Activated naive CD4-positive, alpha-beta T cell treated with anti-CD3 and anti-CD28 coated beads, Interleukin-2, amount 10 ng/mL, durations not matched to agents 7 days and 5 days (primary cell): ENCODE data around the gene SERPINA1.

Source experiments
- CTCF ChIA-PET: fragments of 350-600 bp; sonication (Branson Sonifier 250); formaldehyde crosslinking; loops from one replicate; lab custom pipeline; 2021; ENCODE audit warnings: antibody characterized with exemption; lab: Charles Lee
- DNase-seq: peaks from one replicate; pipeline ENCODE4 v3.0.0-alpha.2; 2020
- H3K27ac Mint-ChIP-seq: one replicate; pipeline ENCODE4 v1.8.0; 2021; ENCODE audit warnings: mild to moderate bottlenecking, moderate library complexity, mixed read lengths
- H3K27me3 Mint-ChIP-seq: one replicate; pipeline ENCODE4 v1.8.0; 2021; ENCODE audit warnings: mild to moderate bottlenecking, mixed read lengths
- H3K36me3 Mint-ChIP-seq: one replicate; pipeline ENCODE4 v1.8.0; 2021; ENCODE audit warnings: mixed read lengths
- H3K4me1 Mint-ChIP-seq: one replicate; pipeline ENCODE4 v1.8.0; 2021; ENCODE audit warnings: mixed read lengths
- H3K4me3 Mint-ChIP-seq: one replicate; pipeline ENCODE4 v1.8.0; 2021; ENCODE audit warnings: mild to moderate bottlenecking, moderate library complexity, mixed read lengths
- H3K9me3 Mint-ChIP-seq: one replicate; pipeline ENCODE4 v1.8.0; 2021; ENCODE audit warnings: mixed read lengths

Gene SERPINA1

DNA sequence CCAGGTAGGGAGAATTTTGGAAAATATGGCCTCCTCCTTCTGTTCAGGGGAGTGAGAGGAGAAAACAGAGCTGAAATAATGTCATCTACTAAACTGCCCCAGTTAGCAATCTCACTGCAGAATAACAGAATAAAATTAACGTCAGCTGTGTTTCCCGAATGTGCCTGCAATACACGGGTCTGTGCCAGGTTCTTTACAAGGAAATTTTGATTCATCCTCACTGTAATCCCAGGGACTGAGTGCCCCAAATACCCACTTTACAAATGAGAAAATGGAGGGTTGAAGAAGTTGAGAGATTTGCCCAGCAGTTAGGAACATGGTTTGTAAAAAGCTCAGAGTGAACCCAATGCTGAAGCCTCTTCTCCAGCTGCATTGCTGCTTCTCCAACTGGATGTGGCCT, 44.0 kb downstream of the SERPINA1 start:
- DNase-seq = no peak
- Mint-ChIP-seq H3K27ac (no peak overlapping the region), H3K4me1 (no peaks in the 10 kb centered on the region), H3K9me3 (peaks cover 8% of the 10 kb centered on the region), H3K36me3 (no peaks in the 10 kb centered on the region), H3K27me3 (peaks cover 5% of the 10 kb centered on the region), H3K4me3 (no peak overlapping the region)
- CTCF ChIA-PET = no interaction called here

DNA sequence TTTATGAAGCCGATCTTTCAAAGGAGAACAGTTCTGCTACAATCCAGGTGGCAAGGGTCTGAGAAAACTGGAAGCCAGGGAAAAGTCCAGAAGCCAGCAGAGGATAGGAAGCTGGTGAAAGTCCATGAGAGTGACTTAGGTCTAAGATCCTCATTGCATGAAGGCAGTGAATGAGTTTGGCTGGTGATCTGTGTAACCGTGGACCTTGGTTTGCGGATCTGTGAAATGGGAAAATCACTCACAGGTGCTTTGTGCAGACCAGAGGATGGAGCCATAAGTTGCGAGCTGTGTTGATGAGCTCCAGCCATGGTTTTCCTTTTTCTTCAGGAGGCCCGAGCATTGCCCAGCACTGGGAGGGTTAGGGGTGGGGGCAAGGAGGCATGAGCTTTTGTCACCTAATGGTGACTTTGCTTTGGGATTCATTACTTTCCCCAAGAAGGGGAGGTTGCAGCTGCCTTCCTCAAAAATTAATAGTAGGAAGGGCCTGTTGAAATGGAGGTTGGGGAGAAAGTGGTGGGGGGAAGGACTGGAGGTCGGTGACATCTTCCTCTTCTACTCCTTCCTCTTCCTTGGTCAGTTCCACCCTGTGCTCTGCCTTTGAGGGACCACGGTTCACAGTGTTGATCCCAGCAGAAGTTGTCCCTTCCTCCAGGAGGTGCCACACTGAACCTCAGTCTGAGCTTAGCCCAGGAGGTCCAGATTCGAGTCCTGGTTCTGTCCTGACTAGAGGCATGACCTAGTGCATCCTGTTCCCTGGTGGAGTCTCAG, 45.0 kb downstream of the SERPINA1 start:
- CTCF ChIA-PET = no interaction called here
- H3K9me3 Mint-ChIP-seq = peaks cover 8% of the 10 kb centered on the region
- H3K4me1 Mint-ChIP-seq = no peaks in the 10 kb centered on the region
- peaks cover 5% of the 10 kb centered on the region for H3K27me3 Mint-ChIP-seq
- H3K36me3 Mint-ChIP-seq = no peaks in the 10 kb centered on the region
- H3K27ac Mint-ChIP-seq = no peak overlapping the region
- no peak for DNase-seq
- no peak overlapping the region for H3K4me3 Mint-ChIP-seq

DNA sequence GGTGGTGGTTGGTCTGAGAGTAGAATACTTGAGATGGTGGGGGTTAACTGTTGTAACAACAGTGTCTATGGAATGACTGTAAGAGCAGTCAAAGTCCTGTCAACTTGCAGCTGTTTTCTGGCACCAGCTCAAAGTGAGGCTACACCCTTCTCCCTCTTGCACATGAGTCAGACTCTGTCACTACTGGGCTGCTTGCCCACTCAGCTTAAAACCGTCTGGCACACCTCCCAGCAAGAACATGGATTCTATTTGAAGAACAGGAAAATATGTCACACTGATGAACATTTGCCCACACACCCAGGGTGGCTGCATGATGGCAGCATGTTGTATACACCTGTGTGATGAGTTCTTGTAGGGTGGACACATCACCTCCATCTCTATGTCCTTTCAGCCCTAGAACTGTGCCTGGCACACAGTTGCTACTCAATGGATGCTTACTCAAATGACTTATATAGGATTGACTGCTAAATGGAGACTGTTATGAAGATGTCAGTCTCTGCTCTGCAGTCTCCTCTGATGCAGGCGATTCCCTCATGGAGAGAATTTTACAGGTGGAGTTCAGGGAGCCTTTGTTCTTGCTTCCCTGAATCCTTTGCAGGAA, 46.0 kb downstream of the SERPINA1 start:
- peaks cover 8% of the 10 kb centered on the region for H3K9me3 Mint-ChIP-seq
- no peaks in the 10 kb centered on the region for H3K4me1 Mint-ChIP-seq
- no peaks in the 10 kb centered on the region for H3K36me3 Mint-ChIP-seq
- CTCF ChIA-PET = interaction anchor here (1.4 kb wide), 1 partner anchor 144 kb away, joined by 3 read pairs; no protein-coding TSS in a partner anchor
- no peak overlapping the region for H3K4me3 Mint-ChIP-seq
- no peak overlapping the region for H3K27ac Mint-ChIP-seq
- no peak for DNase-seq
- H3K27me3 Mint-ChIP-seq = peaks cover 5% of the 10 kb centered on the region

- Mint-ChIP-seq H3K4me1 (no peaks in the 10 kb centered on the region), H3K4me3 (no peak overlapping the region), H3K27ac (no peak overlapping the region), H3K9me3 (peaks cover 8% of the 10 kb centered on the region), H3K27me3 (peaks cover 5% of the 10 kb centered on the region), H3K36me3 (no peaks in the 10 kb centered on the region)
- no peak for DNase-seq
- CTCF ChIA-PET = interaction anchor here (1.4 kb wide), 1 partner anchor 145 kb away, joined by 3 read pairs; no protein-coding TSS in a partner anchor
Measured at GRCh38 chr14:94341656-94342333, 46.6 kb downstream of the SERPINA1 start.

DNA sequence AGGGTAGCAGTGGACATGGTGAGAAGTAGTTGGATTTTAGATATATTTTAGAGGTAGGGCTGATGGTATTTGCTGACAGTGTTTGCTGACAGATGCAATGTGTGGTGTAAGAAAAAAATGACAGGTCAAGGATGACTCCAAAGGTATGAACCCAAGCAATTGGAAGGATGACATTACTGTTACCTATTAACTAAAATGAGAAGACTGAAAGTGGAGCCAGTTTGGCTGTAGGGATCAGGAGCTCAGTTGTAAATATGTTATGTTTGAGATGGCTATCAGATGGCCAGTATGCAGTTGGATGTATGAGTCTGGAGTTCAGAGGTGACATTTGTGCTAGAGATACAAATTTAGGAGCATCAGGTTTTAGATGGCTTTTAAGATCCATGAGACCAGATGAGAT, 47.9 kb downstream of the SERPINA1 start:
- H3K4me1 Mint-ChIP-seq = no peaks in the 10 kb centered on the region
- peaks cover 5% of the 10 kb centered on the region for H3K27me3 Mint-ChIP-seq
- no peak for DNase-seq
- H3K4me3 Mint-ChIP-seq = no peak overlapping the region
- H3K9me3 Mint-ChIP-seq = peaks cover 6% of the 10 kb centered on the region
- CTCF ChIA-PET = no interaction called here
- H3K36me3 Mint-ChIP-seq = no peaks in the 10 kb centered on the region
- H3K27ac Mint-ChIP-seq = no peak overlapping the region

DNA sequence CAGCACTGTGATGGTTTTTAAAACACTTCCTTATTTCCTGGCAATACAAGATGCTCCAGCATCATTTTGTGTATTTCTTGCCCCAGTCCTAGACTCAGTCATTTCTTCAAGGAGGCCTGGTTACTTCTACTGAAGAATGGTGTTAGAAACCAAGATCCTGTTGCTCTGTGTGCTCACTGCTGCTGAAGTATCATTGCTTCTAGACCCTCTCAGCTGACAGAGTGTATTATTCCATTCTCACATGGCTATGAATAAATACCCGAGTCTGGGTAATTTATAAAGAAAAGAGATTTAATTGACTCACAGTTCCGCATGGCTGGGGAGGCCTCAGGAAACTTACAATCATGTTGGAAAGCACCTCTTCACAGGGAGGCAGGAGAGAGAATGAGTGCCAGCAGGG, 50.4 kb downstream of the SERPINA1 start:
- Mint-ChIP-seq H3K9me3 (no peaks in the 10 kb centered on the region), H3K4me1 (no peaks in the 10 kb centered on the region), H3K27me3 (peaks cover 2% of the 10 kb centered on the region), H3K27ac (no peak overlapping the region), H3K36me3 (no peaks in the 10 kb centered on the region), H3K4me3 (no peak overlapping the region)
- CTCF ChIA-PET = no interaction called here
- no peak for DNase-seq

- no peaks in the 10 kb centered on the region for H3K4me1 Mint-ChIP-seq
- H3K4me3 Mint-ChIP-seq = no peak overlapping the region
- H3K36me3 Mint-ChIP-seq = no peaks in the 10 kb centered on the region
- H3K27ac Mint-ChIP-seq = no peak overlapping the region
- no peaks in the 10 kb centered on the region for H3K27me3 Mint-ChIP-seq
- CTCF ChIA-PET = interaction anchor here (0.6 kb wide), 1 partner anchor 17 kb away, joined by 3 read pairs; no protein-coding TSS in a partner anchor
- no peaks in the 10 kb centered on the region for H3K9me3 Mint-ChIP-seq
- DNase-seq = no peak
Measured at GRCh38 chr14:94337274-94337673, 51.1 kb downstream of the SERPINA1 start.

DNA sequence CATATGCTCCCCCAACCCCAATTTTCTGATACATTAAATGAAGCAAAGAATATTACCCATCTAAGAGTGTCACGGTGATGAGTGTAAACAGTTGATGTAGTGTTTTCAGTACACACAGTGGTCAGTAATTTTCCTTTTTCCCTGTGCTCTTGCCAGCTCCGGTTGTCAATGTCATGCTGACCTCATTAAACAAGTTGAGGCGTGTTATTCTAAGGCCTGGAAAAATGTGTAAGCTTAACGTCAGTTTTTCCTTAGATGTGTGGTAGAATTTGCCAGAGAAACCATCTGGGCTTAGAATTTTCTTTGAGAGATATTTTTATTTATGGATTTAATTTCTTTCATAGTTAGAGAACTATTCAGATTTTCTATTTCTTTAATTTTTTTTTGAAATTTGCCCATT, 53.5 kb downstream of the SERPINA1 start:
- Mint-ChIP-seq H3K36me3 (no peaks in the 10 kb centered on the region), H3K4me3 (no peak overlapping the region), H3K4me1 (no peaks in the 10 kb centered on the region), H3K27ac (no peak overlapping the region), H3K9me3 (no peaks in the 10 kb centered on the region), H3K27me3 (peaks cover 14% of the 10 kb centered on the region)
- CTCF ChIA-PET = no interaction called here
- no peak for DNase-seq

DNA sequence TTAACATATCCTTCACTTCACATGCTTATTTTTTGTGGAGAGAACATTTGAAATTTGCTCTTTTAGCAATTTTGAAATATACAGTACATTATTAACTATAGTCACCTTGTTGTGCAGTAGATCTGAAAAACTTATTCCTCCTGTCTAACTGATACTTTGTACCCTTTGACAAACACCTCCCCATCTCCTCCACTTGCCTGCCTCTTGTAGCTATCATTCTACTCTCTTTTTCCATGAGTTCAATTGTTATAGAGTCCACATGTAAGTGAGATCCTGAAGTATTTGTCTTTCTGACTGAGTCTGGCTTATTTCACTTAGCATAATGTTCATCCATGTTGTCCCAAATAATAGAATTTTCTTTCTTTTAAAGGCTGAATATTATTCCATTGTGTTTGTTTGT, 55.8 kb downstream of the SERPINA1 start:
- Mint-ChIP-seq H3K27ac (no peak overlapping the region), H3K4me1 (no peaks in the 10 kb centered on the region), H3K9me3 (no peaks in the 10 kb centered on the region), H3K27me3 (peaks cover 20% of the 10 kb centered on the region), H3K4me3 (no peak overlapping the region), H3K36me3 (no peaks in the 10 kb centered on the region)
- no peak for DNase-seq
- CTCF ChIA-PET = no interaction called here

- DNase-seq = no peak
- no peaks in the 10 kb centered on the region for H3K4me1 Mint-ChIP-seq
- no peak overlapping the region for H3K4me3 Mint-ChIP-seq
- CTCF ChIA-PET = no interaction called here
- H3K9me3 Mint-ChIP-seq = no peaks in the 10 kb centered on the region
- H3K36me3 Mint-ChIP-seq = no peaks in the 10 kb centered on the region
- H3K27ac Mint-ChIP-seq = no peak overlapping the region
- peaks cover 20% of the 10 kb centered on the region for H3K27me3 Mint-ChIP-seq
Measured at GRCh38 chr14:94332063-94332583, 56.3 kb downstream of the SERPINA1 start.

GRCh38 chr14:94331462-94331861, 56.9 kb downstream of the SERPINA1 start:
- H3K27ac Mint-ChIP-seq = no peak overlapping the region
- no peaks in the 10 kb centered on the region for H3K36me3 Mint-ChIP-seq
- CTCF ChIA-PET = no interaction called here
- no peaks in the 10 kb centered on the region for H3K9me3 Mint-ChIP-seq
- H3K27me3 Mint-ChIP-seq = peaks cover 20% of the 10 kb centered on the region
- no peak overlapping the region for H3K4me3 Mint-ChIP-seq
- no peak for DNase-seq
- no peaks in the 10 kb centered on the region for H3K4me1 Mint-ChIP-seq

GRCh38 chr14:94330857-94331256, 57.5 kb downstream of the SERPINA1 start:
- Mint-ChIP-seq H3K9me3 (no peaks in the 10 kb centered on the region), H3K27me3 (peaks cover 23% of the 10 kb centered on the region), H3K27ac (no peak overlapping the region), H3K36me3 (no peaks in the 10 kb centered on the region), H3K4me3 (no peak overlapping the region), H3K4me1 (no peaks in the 10 kb centered on the region)
- DNase-seq = no peak
- CTCF ChIA-PET = no interaction called here

- CTCF ChIA-PET = no interaction called here
- Mint-ChIP-seq H3K9me3 (no peaks in the 10 kb centered on the region), H3K4me1 (no peaks in the 10 kb centered on the region), H3K4me3 (no peak overlapping the region), H3K36me3 (no peaks in the 10 kb centered on the region), H3K27ac (no peak overlapping the region), H3K27me3 (peaks cover 24% of the 10 kb centered on the region)
- no peak for DNase-seq
Measured at GRCh38 chr14:94330432-94330831, 58.0 kb downstream of the SERPINA1 start.

DNA sequence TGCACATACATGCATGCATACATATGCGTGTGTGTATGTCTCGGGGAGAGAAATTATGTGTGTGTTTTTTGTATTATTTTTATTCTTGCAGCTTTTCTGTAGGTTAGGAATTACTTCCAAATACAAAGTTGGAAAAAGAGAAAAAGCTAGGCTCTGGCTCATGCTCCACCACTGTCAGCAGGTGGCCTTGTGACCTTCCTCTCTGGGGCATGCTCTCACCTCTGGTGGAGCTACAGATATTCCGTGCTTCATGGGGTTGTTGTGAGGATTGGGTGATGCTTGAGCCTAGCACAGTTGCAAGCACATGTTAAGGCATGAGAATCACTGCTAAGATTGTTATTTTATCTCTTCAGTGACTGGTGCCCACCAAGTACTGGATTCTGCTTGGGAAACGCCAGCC, 58.5 kb downstream of the SERPINA1 start:
- H3K36me3 Mint-ChIP-seq = no peaks in the 10 kb centered on the region
- H3K27ac Mint-ChIP-seq = no peak overlapping the region
- CTCF ChIA-PET = no interaction called here
- H3K4me3 Mint-ChIP-seq = no peak overlapping the region
- DNase-seq = no peak
- peaks cover 24% of the 10 kb centered on the region for H3K27me3 Mint-ChIP-seq
- no peaks in the 10 kb centered on the region for H3K9me3 Mint-ChIP-seq
- H3K4me1 Mint-ChIP-seq = no peaks in the 10 kb centered on the region
